22Rv1 (cell line): Measurements from ENCODE around the gene LRP5.

Experiments used
- ZFX ChIP-seq: fragments of 450-650 bp; IDR thresholded peaks from 2 replicates; pipeline ENCODE4 v1.6.1; 2017; ENCODE audit warnings: antibody characterized with exemption, borderline replicate concordance
- TF ChIP-seq, protein P1 (sequence below): fragments of 450-650 bp; IDR thresholded peaks from 2 replicates; pipeline ENCODE4 v1.5.1; 2017; ENCODE audit warnings: mild to moderate bottlenecking

DNA sequence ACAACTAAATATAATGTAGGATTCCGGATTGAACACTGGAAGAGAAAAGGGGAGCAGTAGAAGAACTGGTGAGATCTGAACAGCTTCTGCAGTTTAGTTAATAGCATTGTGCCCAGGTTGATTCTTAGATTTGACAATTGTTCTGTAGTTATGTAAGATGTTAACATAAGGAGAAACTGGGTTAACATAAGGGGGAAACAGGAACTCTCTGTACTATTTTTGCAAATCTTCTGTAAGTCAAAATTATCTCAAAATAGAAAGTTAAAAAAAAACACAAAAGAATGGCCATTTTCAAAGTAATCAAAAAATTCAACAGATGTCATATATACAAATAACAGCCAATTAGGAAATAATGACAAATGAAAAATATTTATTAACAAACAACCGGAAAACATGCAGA lies 18.7 kb upstream of the LRP5 start:
- TF ChIP-seq, protein P1, sequence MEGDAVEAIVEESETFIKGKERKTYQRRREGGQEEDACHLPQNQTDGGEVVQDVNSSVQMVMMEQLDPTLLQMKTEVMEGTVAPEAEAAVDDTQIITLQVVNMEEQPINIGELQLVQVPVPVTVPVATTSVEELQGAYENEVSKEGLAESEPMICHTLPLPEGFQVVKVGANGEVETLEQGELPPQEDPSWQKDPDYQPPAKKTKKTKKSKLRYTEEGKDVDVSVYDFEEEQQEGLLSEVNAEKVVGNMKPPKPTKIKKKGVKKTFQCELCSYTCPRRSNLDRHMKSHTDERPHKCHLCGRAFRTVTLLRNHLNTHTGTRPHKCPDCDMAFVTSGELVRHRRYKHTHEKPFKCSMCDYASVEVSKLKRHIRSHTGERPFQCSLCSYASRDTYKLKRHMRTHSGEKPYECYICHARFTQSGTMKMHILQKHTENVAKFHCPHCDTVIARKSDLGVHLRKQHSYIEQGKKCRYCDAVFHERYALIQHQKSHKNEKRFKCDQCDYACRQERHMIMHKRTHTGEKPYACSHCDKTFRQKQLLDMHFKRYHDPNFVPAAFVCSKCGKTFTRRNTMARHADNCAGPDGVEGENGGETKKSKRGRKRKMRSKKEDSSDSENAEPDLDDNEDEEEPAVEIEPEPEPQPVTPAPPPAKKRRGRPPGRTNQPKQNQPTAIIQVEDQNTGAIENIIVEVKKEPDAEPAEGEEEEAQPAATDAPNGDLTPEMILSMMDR: no peak
- TF ChIP-seq ZFX: no peak
